Measurements from ENCODE around the gene SLN.

GRCh38 chr11:107669893-107670601 is 41.8 kb downstream of the SLN start:
- TF ChIP-seq CTCF (IDR thresholded peaks at IDR 0.05 in 4 of 5, conservative IDR thresholded peaks at IDR 0.05 in 1 of 5) (no peak), POLR2A (IDR thresholded peaks at IDR 0.05) (no peak)

Measured in gastrocnemius medialis (tissue), 4 donors.